ENCODE measurements around the gene DLGAP1. TPM values are rescaled to one million over a fixed set of nuclear protein-coding genes. Genes with fewer than 3 reads are reported as not detected.

The DLGAP1 gene
- total RNA-seq, 6 experiments from 2014 or later: 0.19 to 1.3 (median 0.62) TPM

- Mint-ChIP-seq H3K9me3 (peaks cover 57% of the 10 kb centered on the region), H3K4me3 (no peak overlapping the region), H3K4me1 (ENCODE audit: low read depth) (no peaks in the 10 kb centered on the region), H3K27ac (no peak overlapping the region), H3K36me3 (ENCODE audit: low read depth) (0 out of 2 replicates have a peak, but pooled peaks cover 7% of the 10 kb centered on the region), H3K27me3 (ENCODE audit: insufficient read depth) (no peaks in the 10 kb centered on the region)
- TF ChIP-seq CTCF (IDR thresholded peaks at IDR 0.05): no peak
- DNase-seq: no peak
These were observed 250.7 kb downstream of the DLGAP1 start for GRCh38 chr18:4204438-4204720.

DNA sequence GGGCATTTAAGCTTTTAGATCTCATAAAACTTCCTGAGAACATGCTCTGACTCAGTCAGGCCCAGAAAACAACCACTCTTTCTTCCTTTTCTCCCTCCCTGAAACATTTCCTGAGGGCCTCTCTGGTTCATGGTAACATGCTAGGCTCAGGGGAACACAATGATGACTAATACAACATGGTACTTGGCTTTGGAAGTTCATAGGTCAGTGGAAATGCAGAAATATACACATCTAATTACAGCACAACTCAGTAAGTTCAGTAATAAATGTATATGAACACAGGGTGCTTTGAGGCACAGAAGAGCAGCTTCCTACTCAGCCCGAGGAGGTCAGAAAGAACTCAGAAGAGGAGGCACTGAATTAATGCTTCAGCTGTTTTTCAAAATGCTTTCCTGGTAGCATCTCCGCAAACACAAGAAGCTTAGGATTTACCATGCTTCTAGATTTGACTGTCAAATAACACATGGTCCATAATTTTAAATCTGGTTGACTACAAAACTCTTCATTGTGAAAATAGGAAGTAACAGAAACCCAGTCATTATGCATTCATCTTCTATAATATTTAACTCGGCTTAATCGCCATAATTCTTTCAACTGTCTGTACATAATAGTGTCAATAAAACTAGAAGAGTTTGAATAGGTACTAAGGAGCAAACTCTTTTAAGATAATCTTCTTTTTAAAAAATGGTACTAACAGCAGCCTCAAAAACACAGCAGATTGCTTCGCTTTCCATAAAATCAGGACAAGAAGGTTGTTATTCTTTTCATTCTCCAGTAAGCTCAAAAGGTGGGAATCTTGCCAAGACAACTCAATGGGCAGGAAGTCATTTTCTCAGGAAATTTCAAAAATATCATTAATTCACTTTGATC, 251.3 kb downstream of the DLGAP1 start:
- H3K27me3 Mint-ChIP-seq (ENCODE audit: insufficient read depth): no peaks in the 10 kb centered on the region
- H3K4me3 Mint-ChIP-seq: no peak overlapping the region
- TF ChIP-seq CTCF (IDR thresholded peaks at IDR 0.05): no peak
- H3K27ac Mint-ChIP-seq: no peak overlapping the region
- peaks cover 56% of the 10 kb centered on the region for H3K9me3 Mint-ChIP-seq
- H3K4me1 Mint-ChIP-seq (ENCODE audit: low read depth): no peaks in the 10 kb centered on the region
- H3K36me3 Mint-ChIP-seq (ENCODE audit: low read depth): 0 out of 2 replicates have a peak, but pooled peaks cover 7% of the 10 kb centered on the region
- DNase-seq: no peak

GRCh38 chr18:4200399-4200798, 254.7 kb downstream of the DLGAP1 start:
- TF ChIP-seq CTCF (IDR thresholded peaks at IDR 0.05): no peak
- H3K9me3 Mint-ChIP-seq: peaks cover 44% of the 10 kb centered on the region
- no peak overlapping the region for H3K27ac Mint-ChIP-seq
- no peaks in the 10 kb centered on the region for H3K4me1 Mint-ChIP-seq (ENCODE audit: low read depth)
- no peaks in the 10 kb centered on the region for H3K27me3 Mint-ChIP-seq (ENCODE audit: insufficient read depth)
- no peak overlapping the region for H3K4me3 Mint-ChIP-seq
- no peak for DNase-seq
- peaks cover 7% of the 10 kb centered on the region; the same call in 1 of the 2 replicates for H3K36me3 Mint-ChIP-seq (ENCODE audit: low read depth)

DNA sequence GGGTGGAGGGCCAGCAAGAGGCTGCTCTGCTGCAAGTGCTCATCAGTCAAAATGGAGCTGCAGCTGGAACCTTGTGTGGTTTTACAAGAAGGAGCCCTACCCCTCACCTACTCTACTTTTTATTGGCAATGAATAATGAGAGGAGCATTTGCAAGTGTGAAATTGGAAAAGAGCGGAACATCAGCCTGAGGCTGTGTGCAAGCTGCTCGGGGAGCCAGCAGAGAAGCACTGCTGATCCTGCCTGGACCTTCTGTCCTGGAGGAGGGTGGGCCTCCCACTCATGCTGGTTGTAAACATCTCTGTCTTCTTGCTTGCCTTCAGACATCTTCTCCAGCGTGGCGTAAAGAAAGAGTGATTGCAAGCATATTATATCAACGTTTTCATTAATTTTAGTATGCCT, 256.2 kb downstream of the DLGAP1 start:
- TF ChIP-seq CTCF (IDR thresholded peaks at IDR 0.05): no peak
- no peak overlapping the region for H3K4me3 Mint-ChIP-seq
- no peak overlapping the region for H3K27ac Mint-ChIP-seq
- DNase-seq: no peak
- H3K9me3 Mint-ChIP-seq: peaks cover 36% of the 10 kb centered on the region
- peaks cover 7% of the 10 kb centered on the region; the same call in 1 of the 2 replicates for H3K36me3 Mint-ChIP-seq (ENCODE audit: low read depth)
- H3K27me3 Mint-ChIP-seq (ENCODE audit: insufficient read depth): no peaks in the 10 kb centered on the region
- H3K4me1 Mint-ChIP-seq (ENCODE audit: low read depth): no peaks in the 10 kb centered on the region

GRCh38 chr18:4196351-4196750, 258.8 kb downstream of the DLGAP1 start:
- no peak for TF ChIP-seq CTCF (IDR thresholded peaks at IDR 0.05)
- DNase-seq: no peak
- no peaks in the 10 kb centered on the region for H3K4me1 Mint-ChIP-seq (ENCODE audit: low read depth)
- peaks cover 24% of the 10 kb centered on the region for H3K9me3 Mint-ChIP-seq
- no peaks in the 10 kb centered on the region for H3K27me3 Mint-ChIP-seq (ENCODE audit: insufficient read depth)
- H3K27ac Mint-ChIP-seq: no peak overlapping the region
- H3K4me3 Mint-ChIP-seq: no peak overlapping the region
- peaks cover 3% of the 10 kb centered on the region; the same call in 1 of the 2 replicates for H3K36me3 Mint-ChIP-seq (ENCODE audit: low read depth)

All from HFFc6 (cell line).